22Rv1 (cell line): ENCODE data around the gene PRDM16.

Experiments
- H3K27ac ChIP-seq: fragments of 450-650 bp; 2 replicates; pipeline ENCODE4 v1.5.1; 2017
- ZFX ChIP-seq: fragments of 450-650 bp; IDR thresholded peaks from 2 replicates; pipeline ENCODE4 v1.6.1; 2017; ENCODE audit warnings: antibody characterized with exemption, borderline replicate concordance
- TF ChIP-seq, protein P1 (sequence below): fragments of 450-650 bp; IDR thresholded peaks from 2 replicates; pipeline ENCODE4 v1.5.1; 2017; ENCODE audit warnings: mild to moderate bottlenecking

The PRDM16 gene

DNA sequence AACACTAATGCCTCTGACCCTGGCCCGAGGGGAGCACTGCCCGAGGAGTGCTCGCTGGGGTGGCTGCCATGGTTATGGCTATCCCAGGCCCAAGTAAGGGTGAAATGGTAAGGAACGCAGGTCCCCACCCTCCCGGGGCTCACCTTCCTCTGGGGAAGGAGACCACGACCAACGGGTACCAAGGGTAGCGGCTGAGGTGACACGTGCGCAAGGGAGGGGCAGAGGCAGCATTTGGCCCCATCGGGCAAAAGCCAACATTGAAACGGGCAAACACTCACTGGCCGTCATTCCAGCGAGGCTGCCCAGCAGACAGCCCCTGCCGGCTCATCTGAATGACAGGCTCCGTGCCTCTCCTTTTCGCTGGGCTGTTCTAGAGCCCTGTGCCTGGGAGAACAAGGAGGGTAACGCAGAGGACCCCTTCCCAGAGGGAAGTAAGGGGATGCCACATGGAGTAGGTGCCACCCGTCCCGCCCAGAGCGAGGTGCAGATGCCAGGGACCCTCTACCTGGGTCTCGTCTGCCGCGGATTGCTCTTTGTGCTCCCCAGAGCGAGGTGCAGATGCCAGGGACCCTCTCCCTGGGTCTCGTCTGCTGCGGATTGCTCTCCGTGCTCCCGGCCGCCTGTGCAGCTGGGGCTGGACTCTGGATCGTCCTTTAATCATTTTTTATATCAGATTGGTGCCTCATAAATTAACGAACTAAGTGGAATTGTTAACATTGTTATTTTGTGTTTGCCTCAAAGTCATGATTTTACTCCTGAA lies 31.5 kb upstream of the PRDM16 start:
- no peak for TF ChIP-seq ZFX
- TF ChIP-seq, protein P1, sequence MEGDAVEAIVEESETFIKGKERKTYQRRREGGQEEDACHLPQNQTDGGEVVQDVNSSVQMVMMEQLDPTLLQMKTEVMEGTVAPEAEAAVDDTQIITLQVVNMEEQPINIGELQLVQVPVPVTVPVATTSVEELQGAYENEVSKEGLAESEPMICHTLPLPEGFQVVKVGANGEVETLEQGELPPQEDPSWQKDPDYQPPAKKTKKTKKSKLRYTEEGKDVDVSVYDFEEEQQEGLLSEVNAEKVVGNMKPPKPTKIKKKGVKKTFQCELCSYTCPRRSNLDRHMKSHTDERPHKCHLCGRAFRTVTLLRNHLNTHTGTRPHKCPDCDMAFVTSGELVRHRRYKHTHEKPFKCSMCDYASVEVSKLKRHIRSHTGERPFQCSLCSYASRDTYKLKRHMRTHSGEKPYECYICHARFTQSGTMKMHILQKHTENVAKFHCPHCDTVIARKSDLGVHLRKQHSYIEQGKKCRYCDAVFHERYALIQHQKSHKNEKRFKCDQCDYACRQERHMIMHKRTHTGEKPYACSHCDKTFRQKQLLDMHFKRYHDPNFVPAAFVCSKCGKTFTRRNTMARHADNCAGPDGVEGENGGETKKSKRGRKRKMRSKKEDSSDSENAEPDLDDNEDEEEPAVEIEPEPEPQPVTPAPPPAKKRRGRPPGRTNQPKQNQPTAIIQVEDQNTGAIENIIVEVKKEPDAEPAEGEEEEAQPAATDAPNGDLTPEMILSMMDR, result no peak
- no peak overlapping the region for H3K27ac ChIP-seq

DNA sequence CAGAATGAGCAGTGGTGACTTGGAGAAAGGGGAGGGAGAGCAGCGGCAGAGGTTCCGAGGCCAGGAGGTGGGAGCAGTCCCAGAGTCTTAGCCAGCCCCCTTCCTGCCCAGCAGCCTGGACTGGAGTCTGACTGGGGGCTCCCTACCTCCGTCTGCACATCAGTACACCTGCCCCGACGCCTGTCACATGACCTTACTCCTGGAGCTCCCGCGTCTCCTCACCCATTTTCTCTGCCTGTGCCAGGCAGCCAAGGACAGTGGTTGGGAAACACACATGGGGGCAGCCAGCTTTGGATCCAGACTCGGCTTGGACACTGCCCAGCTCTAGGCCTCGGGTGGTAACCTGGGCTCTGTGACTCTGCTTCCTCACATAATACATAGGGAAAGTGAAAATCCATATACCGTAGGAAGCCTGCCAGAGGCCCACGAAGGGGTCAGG lies 30.9 kb upstream of the PRDM16 start:
- TF ChIP-seq, protein P1, result no peak
- no peak for TF ChIP-seq ZFX
- H3K27ac ChIP-seq, result no peak overlapping the region

DNA sequence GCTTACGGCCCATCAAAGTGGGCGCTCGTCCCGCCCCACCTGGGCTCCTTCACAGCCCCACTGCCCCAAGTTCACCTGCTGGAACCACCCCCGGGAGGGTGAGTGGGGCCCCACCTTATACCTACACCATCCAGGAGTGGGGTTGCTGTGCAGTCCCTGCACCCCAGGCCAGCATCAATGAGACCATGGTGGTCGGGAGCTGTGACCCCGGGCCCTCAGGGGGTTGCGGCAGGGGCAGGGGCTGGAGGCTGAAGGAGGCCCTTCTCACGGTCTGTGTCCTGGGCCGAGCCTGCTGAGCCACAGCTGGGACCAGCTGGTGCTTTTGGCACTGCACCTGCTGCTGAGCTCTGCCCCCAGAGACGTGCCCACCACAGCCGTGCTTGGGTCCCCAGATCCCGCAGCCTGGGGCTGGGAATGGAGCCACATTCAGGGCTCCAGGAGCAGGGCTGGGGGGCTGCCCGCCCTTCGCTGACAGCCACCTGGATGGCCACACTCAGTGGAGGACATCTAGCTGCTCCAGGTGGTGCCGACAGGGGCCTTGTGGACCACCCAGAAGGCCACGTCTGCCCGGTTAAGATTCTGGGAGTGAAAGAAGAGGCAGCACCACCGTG lies 30.3 kb upstream of the PRDM16 start:
- TF ChIP-seq, protein P1, result no peak
- no peak for TF ChIP-seq ZFX
- H3K27ac ChIP-seq, result no peak overlapping the region

DNA sequence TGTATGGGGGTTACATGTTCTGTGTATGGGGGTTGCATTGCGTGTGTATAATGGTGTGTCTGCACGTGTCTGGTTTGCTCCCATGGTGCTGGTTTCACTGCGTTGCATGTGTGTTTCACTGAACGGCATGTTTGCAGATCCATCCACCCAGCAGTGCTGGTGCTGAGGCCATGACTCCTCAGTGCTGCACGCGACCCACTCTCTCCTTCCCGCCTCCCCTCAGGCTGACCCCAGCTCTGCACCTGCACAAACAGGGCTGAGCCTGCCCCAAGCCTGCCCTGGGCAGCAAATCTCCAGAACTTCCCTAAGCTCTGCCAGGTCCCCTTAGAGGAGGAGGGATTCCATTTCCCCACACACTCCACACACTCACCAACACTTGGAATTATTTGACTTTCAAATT lies 29.0 kb upstream of the PRDM16 start:
- no peak overlapping the region for H3K27ac ChIP-seq
- TF ChIP-seq, protein P1, result no peak
- no peak for TF ChIP-seq ZFX

DNA sequence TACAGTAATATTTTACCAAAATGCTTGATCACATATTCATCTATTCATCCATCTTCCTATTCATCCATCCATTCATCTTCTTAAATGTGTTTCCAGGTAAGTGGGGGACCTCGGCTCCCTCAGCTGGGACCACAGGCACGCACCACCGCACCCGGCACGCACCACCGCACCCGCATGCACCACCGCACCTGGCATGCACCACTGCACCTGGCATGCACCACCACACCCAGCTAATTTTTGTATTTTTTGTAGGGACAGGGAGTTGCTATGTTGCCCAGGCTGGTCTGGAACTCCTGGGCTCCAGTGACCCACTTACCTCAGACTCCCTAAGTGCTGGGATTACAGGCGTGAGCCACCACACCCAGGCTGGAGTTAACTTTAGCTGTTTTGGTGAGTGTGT lies 26.5 kb upstream of the PRDM16 start:
- TF ChIP-seq ZFX, result no peak
- TF ChIP-seq, protein P1, result no peak
- no peak overlapping the region for H3K27ac ChIP-seq

DNA sequence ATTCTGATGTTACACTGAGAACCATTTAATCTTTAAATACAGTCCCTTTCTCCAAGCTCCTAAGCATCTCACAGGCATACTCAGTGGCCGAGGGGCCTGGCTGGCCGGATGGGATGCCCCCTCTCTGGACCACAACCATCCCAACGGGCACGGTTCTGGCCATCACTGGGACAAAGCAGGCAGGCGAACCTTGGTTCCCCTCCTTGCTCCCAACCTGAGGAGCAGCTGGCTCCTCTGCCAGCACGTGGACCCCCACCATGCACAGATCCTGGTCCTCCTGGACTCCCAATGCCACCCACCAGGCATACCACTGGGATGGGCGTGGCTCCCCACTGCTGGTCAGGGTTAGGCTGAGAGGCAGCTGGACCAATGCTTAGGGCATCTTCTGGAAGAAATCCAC lies 19.8 kb upstream of the PRDM16 start:
- no peak for TF ChIP-seq ZFX
- TF ChIP-seq, protein P1, result no peak
- H3K27ac ChIP-seq, result no peak overlapping the region

DNA sequence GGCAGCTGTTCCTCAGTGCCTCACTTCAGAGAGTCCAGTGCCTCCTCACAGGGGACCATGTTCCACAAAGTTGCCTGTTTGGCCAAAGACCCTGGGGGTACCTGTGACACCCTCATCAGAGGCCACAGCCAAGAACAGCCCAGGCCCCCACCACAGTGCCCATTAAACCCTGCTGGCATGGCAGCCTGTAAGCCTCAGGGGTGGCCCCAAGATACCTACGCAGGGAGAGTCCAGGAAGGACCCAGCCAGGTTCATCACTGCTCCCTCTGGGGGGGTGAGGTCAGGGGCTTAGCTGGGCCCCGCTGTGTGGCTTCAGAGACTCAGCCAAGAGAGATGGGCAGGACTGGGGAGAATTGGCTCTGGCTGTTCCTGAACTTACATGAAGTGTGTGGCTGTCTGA lies 19.1 kb upstream of the PRDM16 start:
- no peak overlapping the region for H3K27ac ChIP-seq
- TF ChIP-seq, protein P1, result no peak
- no peak for TF ChIP-seq ZFX
